ENCODE results near the gene RORC. TPM values are rescaled to one million over a fixed set of nuclear protein-coding genes. Genes with fewer than 3 reads are reported as not detected.
"Not testable (repeated sequence)": the region's sequence is repeated elsewhere in the genome, so short reads cannot be mapped to it uniquely, and the experiment has no call there.

RORC gene
- total RNA-seq, 4 donors from 2014 or later, result 0.13 to 1.8 (median 1.4) TPM; not detected in 1

DNA sequence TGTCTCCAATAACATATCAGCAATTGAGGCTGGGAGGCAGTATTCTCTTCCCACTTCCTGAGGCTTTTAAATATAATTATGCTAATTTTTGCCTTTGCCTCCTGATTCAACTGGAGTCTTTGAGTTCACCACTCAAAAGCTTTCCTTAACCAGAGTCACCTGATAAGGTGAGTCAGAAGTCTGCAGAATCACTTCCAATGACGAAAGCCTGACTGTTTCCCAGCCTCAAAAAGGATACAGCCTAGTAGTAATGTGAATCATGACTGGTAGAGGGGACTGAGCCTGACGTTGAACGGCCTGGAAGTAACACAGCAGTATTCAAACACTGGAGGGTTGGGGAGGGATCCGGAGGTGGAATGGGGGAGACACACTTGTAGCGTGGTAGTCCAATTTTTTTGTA, 57.9 kb downstream of the RORC start:
- WGBS, 2 donors (ENCODE audit: low coverage in 1 of 2), result 81 to 82% methylated on average over 5 of the region's 5 CpGs
- peaks cover 0 to 65% of the 10 kb centered on the region in 2 donors for H3K36me3 ChIP-seq

DNA sequence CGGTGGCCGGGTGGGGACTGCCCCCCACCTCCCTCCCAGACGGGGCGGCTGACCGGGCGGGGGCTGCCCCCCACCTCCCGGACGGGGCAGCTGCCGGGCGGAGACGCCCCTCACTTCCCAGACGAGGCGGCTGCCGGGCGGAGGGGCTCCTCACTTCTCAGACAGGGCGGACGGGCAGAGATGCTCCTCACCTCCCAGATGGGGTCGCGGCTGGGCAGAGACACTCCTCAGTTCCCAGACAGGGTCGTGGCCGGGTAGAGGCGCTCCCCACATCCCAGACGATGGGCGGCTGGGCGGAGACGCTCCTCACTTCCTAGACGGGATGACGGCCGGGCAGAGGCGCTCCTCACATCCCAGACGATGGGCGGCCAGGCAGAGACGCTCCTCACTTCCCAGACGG, 62.3 kb downstream of the RORC start:
- H3K9me3 ChIP-seq, H3K27ac ChIP-seq, ATAC-seq, H3K4me3 ChIP-seq, H3K4me1 ChIP-seq, H3K27me3 ChIP-seq: not testable (repeated sequence)
- peaks cover 0 to 21% of the 10 kb centered on the region in 2 donors for H3K36me3 ChIP-seq
- no CpG with 5 or more reads among the region's 34 CpGs for WGBS, 2 donors (ENCODE audit: low coverage in 1 of 2)

More for the DNA sequence above, 57.9 kb downstream of the RORC start:
- no peaks in the 10 kb centered on the region for H3K4me1 ChIP-seq
- no peak overlapping the region for H3K4me3 ChIP-seq
- H3K27me3 ChIP-seq, result no peaks in the 10 kb centered on the region
- TF ChIP-seq, protein P1, sequence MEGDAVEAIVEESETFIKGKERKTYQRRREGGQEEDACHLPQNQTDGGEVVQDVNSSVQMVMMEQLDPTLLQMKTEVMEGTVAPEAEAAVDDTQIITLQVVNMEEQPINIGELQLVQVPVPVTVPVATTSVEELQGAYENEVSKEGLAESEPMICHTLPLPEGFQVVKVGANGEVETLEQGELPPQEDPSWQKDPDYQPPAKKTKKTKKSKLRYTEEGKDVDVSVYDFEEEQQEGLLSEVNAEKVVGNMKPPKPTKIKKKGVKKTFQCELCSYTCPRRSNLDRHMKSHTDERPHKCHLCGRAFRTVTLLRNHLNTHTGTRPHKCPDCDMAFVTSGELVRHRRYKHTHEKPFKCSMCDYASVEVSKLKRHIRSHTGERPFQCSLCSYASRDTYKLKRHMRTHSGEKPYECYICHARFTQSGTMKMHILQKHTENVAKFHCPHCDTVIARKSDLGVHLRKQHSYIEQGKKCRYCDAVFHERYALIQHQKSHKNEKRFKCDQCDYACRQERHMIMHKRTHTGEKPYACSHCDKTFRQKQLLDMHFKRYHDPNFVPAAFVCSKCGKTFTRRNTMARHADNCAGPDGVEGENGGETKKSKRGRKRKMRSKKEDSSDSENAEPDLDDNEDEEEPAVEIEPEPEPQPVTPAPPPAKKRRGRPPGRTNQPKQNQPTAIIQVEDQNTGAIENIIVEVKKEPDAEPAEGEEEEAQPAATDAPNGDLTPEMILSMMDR (IDR thresholded peaks at IDR 0.05), result no peak
- no peak for TF ChIP-seq POLR2A (IDR thresholded peaks at IDR 0.05)
- no peak for TF ChIP-seq POLR2AphosphoS5 (IDR thresholded peaks at IDR 0.05)
- TF ChIP-seq EP300 (IDR thresholded peaks at IDR 0.05), result no peak
- no peak for ATAC-seq
- no peaks in the 10 kb centered on the region for H3K9me3 ChIP-seq
- no peak overlapping the region for H3K27ac ChIP-seq

DNA sequence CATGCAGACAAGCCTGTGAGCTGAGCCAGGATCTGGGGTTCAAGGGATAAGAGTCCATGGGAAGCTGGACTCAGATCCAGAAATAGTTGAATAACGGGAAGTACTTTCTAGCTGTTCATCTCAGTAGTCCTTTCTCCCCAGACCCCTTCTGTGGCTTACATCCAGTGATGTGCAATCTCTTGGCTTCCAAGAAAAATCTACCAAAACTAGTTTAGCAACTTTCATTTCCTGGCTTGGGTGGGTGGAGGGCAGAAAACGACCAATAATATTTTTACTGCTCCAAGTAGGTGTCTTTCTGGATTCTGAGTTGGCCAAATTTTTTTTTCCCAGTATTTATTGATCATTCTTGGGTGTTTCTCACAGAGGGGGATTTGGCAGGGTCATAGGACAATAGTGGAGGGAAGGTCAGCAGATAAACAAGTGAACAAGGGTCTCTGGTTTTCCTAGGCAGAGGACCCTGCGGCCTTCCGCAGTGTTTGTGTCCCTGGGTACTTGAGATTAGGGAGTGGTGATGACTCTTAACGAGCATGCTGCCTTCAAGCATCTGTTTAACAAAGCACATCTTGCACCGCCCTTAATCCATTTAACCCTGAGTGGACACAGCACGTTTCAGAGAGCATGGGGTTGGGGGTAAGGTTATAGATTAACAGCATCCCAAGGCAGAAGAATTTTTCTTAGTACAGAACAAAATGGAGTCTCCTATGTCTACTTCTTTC, 63.1 kb downstream of the RORC start:
- H3K27me3 ChIP-seq, ATAC-seq, H3K4me3 ChIP-seq, H3K27ac ChIP-seq, H3K4me1 ChIP-seq, H3K9me3 ChIP-seq: not testable (repeated sequence)
- 40 to 46% methylated on average over 1 to 2 of the region's 7 CpGs for WGBS, 2 donors (ENCODE audit: low coverage in 1 of 2)
- H3K36me3 ChIP-seq, result peaks cover 0 to 13% of the 10 kb centered on the region in 2 donors

DNA sequence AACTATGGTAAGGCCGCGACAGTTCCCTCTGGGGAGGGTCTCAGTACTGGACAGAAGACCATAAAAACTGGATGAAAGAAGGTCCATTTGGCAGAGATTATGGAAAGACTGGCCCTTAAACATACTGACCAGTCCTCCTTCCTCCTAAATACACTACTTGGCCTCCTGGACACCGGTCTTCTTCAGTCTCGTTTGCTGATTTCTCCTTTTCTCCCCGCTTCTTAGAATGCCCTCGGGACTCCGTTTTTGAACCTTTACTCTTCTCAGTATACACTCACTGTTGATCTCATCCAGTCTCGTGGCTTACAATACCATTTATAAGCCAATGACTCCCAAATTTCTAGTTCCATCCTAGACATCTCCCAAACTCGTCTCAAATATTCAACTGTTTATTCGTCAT, 67.6 kb downstream of the RORC start:
- no peaks in the 10 kb centered on the region for H3K27me3 ChIP-seq
- peak overlapping the region; percentile 58 to 93 (median 88) for H3K27ac ChIP-seq
- TF ChIP-seq POLR2AphosphoS5 (IDR thresholded peaks at IDR 0.05) (no peak), EP300 (IDR thresholded peaks at IDR 0.05) (no peak), POLR2A (IDR thresholded peaks at IDR 0.05) (no peak)
- TF ChIP-seq, protein P1 (IDR thresholded peaks at IDR 0.05), result no peak
- H3K4me3 ChIP-seq, result peak overlapping the region; percentile 50 to 72
- peaks cover 5 to 18% (median 6%) of the 10 kb centered on the region in 3 donors for H3K4me1 ChIP-seq
- WGBS, 2 donors (ENCODE audit: low coverage in 1 of 2), result 45 to 51% methylated on average over 10 of the region's 10 CpGs
- H3K36me3 ChIP-seq, result peaks cover 0 to 35% of the 10 kb centered on the region in 2 donors
- no peaks in the 10 kb centered on the region for H3K9me3 ChIP-seq
- ATAC-seq, result no peak

DNA sequence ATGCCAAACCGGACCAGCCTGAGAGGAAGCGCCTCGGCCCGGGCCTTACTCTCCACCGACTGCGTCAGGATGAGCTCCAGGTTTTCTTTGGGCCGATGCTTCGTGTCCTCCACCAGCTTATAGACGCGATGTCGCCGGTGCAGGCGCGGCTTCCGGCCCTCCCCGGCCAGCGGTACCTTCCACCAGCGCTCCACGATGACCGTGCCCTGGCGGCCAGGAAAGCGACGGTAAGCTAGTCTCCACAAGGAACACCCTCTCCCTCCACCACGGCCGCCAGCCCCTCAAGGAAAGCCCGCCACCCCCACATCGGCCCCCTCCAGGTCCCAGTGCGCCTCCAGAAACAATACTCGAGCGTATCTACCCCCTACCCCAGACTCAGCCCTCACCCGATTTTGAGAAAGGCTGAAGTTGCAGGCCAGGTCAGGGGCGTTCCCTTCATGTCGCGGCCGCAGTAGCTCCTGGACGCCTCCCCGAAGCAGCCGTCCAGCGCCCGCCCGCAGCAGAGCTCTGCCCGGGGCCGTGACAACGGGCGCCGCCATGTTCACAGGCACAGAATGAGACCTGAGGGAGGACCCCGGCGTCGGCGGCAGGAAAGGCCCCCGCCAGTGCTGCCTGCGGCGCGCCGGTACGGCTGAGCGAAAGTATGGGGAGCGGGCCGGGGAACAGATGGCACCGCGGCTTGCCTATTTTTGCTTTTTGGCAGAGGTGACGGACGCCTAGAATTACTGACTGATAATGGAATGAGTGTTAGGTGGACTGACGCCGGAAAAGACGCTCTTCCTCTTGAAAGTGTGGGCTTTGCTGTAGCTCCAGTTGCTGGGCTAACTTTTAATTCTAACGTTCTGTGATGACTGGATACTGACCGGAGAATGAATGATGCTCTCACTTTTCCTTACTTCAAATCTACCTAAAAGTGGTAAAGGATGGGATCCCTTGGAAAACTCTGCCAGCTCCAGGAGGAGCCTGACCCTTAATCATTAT, 68.4 kb downstream of the RORC start, which contains the start of gene MRPL9:
Gene MRPL9, minus strand, starts transcription at position 556 of the 981 bp plus-strand sequence. Its CDS starts 17 bp downstream, at position 539.
- Histone ChIP-seq H3K27me3 (no peaks in the 10 kb centered on the region), H3K27ac (peak within 1 kb of the TSS; percentile 58 to 93 (median 88)), H3K4me3 (peak within 1 kb of the TSS; percentile 50 to 72), H3K36me3 (peaks cover 0 to 42% of the 10 kb centered on the region in 2 donors), H3K9me3 (no peaks in the 10 kb centered on the region), H3K4me1 (peaks cover 5 to 18% (median 6%) of the 10 kb centered on the region in 3 donors)
- 0% methylated on average over 5 to 14 of the region's 68 CpGs for WGBS, 2 donors (ENCODE audit: low coverage in 1 of 2)
- ATAC-seq, result peak; percentile 93
- TF ChIP-seq, protein P1 (IDR thresholded peaks at IDR 0.05), result no peak
- TF ChIP-seq EP300 (IDR thresholded peaks at IDR 0.05) (no peak), POLR2AphosphoS5 (IDR thresholded peaks at IDR 0.05) (peak; percentile 59), POLR2A (IDR thresholded peaks at IDR 0.05) (peak; percentile 49 to 56)
